ENCODE data around the gene ACACA. TPM values are rescaled to one million over a fixed set of nuclear protein-coding genes. Genes with fewer than 3 reads are reported as not detected.

Gene ACACA
- total RNA-seq, 4 donors from 2014 or later, result 30.6 to 102 (median 50.5) TPM

- no peak for TF ChIP-seq CTCF (IDR thresholded peaks at IDR 0.05; ENCODE audit: low read depth)
Observed at GRCh38 chr17:37410357-37410756, 3.7 kb upstream of the ACACA start.

GRCh38 chr17:37405955-37406634 lies 541 bp downstream of the ACACA start:
- no peak for TF ChIP-seq CTCF (IDR thresholded peaks at IDR 0.05; ENCODE audit: low read depth)

GRCh38 chr17:37400505-37400904 lies 6.1 kb downstream of the ACACA start:
- TF ChIP-seq CTCF (IDR thresholded peaks at IDR 0.05; ENCODE audit: low read depth), result no peak

GRCh38 chr17:37399265-37399803 lies 7.3 kb downstream of the ACACA start:
- TF ChIP-seq CTCF (IDR thresholded peaks at IDR 0.05; ENCODE audit: low read depth), result no peak

GRCh38 chr17:37393352-37393751 lies 13.3 kb downstream of the ACACA start:
- no peak for TF ChIP-seq CTCF (IDR thresholded peaks at IDR 0.05; ENCODE audit: low read depth)

- no peak for TF ChIP-seq CTCF (IDR thresholded peaks at IDR 0.05; ENCODE audit: low read depth)
Observed at GRCh38 chr17:37392024-37392590, 14.5 kb downstream of the ACACA start.

GRCh38 chr17:37391146-37391545 lies 15.5 kb downstream of the ACACA start:
- no peak for TF ChIP-seq CTCF (IDR thresholded peaks at IDR 0.05; ENCODE audit: low read depth)

Measured in subcutaneous adipose tissue (tissue), 4 donors.